Measurements from ENCODE around the gene AUTS2.

Gene AUTS2

DNA sequence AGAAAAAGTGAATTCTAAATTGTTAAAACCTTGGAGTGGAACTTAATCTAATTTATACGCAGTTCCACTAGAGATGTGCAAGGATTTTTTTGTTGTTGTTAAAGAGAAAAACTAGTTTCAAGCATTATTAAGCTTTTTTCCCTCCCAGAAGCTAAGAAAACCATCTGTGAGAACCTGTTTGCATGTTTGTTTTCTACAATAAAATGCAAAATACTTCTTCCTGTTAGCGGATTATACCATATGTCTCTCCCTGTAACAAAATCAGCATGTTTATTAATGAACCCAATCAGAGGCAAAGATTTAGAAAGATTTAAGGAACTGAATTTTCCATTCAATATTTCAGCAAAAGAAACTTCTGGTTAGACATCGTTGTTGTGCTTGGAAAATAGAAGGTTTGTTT, 953.9 kb downstream of the AUTS2 start:
- H3K36me3 ChIP-seq (ENCODE audit: control insufficient read depth in 1 of 2, insufficient read depth in 2 of 2, low read length in 2 of 2) = no peaks in the 10 kb centered on the region
- no peak overlapping the region for H3K9ac ChIP-seq (ENCODE audit: low read depth in 1 of 2, low read length in 2 of 2)
- H3K4me3 ChIP-seq (ENCODE audit: low read depth in 1 of 2, low read length in 2 of 2) = no peak overlapping the region
- no peak overlapping the region for H3K27ac ChIP-seq (ENCODE audit: low read depth, low read length)
- H3K4me1 ChIP-seq (ENCODE audit: control insufficient read depth in 1 of 2, insufficient read depth in 2 of 2, low read length in 2 of 2) = no peaks in the 10 kb centered on the region
- H3K27me3 ChIP-seq (ENCODE audit: control insufficient read depth in 1 of 2, insufficient read depth in 2 of 2, low read length in 2 of 2) = no peaks in the 10 kb centered on the region
- H3K9me3 ChIP-seq (ENCODE audit: control insufficient read depth in 1 of 2, low read length in 2 of 2) = no peaks in the 10 kb centered on the region

GRCh38 chr7:70553364-70553763, 955.1 kb downstream of the AUTS2 start:
- H3K9ac ChIP-seq (ENCODE audit: low read depth in 1 of 2, low read length in 2 of 2) = no peak overlapping the region
- H3K9me3 ChIP-seq (ENCODE audit: control insufficient read depth in 1 of 2, low read length in 2 of 2) = no peaks in the 10 kb centered on the region
- H3K36me3 ChIP-seq (ENCODE audit: control insufficient read depth in 1 of 2, insufficient read depth in 2 of 2, low read length in 2 of 2) = no peaks in the 10 kb centered on the region
- H3K4me3 ChIP-seq (ENCODE audit: low read depth in 1 of 2, low read length in 2 of 2) = no peak overlapping the region
- no peaks in the 10 kb centered on the region for H3K27me3 ChIP-seq (ENCODE audit: control insufficient read depth in 1 of 2, insufficient read depth in 2 of 2, low read length in 2 of 2)
- no peaks in the 10 kb centered on the region for H3K4me1 ChIP-seq (ENCODE audit: control insufficient read depth in 1 of 2, insufficient read depth in 2 of 2, low read length in 2 of 2)
- no peak overlapping the region for H3K27ac ChIP-seq (ENCODE audit: low read depth, low read length)

GRCh38 chr7:70554646-70555045, 956.4 kb downstream of the AUTS2 start:
- Histone ChIP-seq H3K9ac (ENCODE audit: low read depth in 1 of 2, low read length in 2 of 2) (no peak overlapping the region), H3K4me3 (ENCODE audit: low read depth in 1 of 2, low read length in 2 of 2) (no peak overlapping the region)

DNA sequence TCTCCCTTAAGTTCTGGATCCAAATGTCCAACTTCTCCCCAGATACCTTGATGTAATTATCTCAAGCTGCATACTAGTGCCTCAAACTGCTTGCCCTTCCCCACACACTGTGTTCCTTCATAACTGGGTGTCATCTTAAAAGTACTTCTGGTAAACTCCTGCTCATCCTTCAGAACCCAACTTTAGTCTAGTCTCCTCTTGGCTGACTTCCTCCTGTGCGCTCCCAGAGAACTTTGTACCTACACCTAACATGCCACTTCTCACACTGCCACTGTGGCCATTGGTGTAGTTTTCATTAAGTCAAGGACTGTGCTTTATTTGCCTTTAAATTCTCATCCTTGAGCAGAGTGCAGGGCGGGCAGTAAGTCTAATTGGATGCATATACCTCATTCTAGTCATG, 958.5 kb downstream of the AUTS2 start:
- Histone ChIP-seq H3K27me3 (ENCODE audit: control insufficient read depth in 1 of 2, insufficient read depth in 2 of 2, low read length in 2 of 2) (no peaks in the 10 kb centered on the region), H3K4me1 (ENCODE audit: control insufficient read depth in 1 of 2, insufficient read depth in 2 of 2, low read length in 2 of 2) (no peaks in the 10 kb centered on the region), H3K27ac (ENCODE audit: low read depth, low read length) (no peak overlapping the region), H3K4me3 (ENCODE audit: low read depth in 1 of 2, low read length in 2 of 2) (no peak overlapping the region), H3K9ac (ENCODE audit: low read depth in 1 of 2, low read length in 2 of 2) (no peak overlapping the region), H3K9me3 (ENCODE audit: control insufficient read depth in 1 of 2, low read length in 2 of 2) (no peaks in the 10 kb centered on the region), H3K36me3 (ENCODE audit: control insufficient read depth in 1 of 2, insufficient read depth in 2 of 2, low read length in 2 of 2) (no peaks in the 10 kb centered on the region)

More at GRCh38 chr7:70554646-70555045, 956.4 kb downstream of the AUTS2 start:
- H3K36me3 ChIP-seq (ENCODE audit: control insufficient read depth in 1 of 2, insufficient read depth in 2 of 2, low read length in 2 of 2) = no peaks in the 10 kb centered on the region
- no peaks in the 10 kb centered on the region for H3K9me3 ChIP-seq (ENCODE audit: control insufficient read depth in 1 of 2, low read length in 2 of 2)
- no peak overlapping the region for H3K27ac ChIP-seq (ENCODE audit: low read depth, low read length)
- H3K27me3 ChIP-seq (ENCODE audit: control insufficient read depth in 1 of 2, insufficient read depth in 2 of 2, low read length in 2 of 2) = no peaks in the 10 kb centered on the region
- H3K4me1 ChIP-seq (ENCODE audit: control insufficient read depth in 1 of 2, insufficient read depth in 2 of 2, low read length in 2 of 2) = no peaks in the 10 kb centered on the region

- Histone ChIP-seq H3K36me3 (ENCODE audit: control insufficient read depth in 1 of 2, insufficient read depth in 2 of 2, low read length in 2 of 2) (no peaks in the 10 kb centered on the region), H3K4me1 (ENCODE audit: control insufficient read depth in 1 of 2, insufficient read depth in 2 of 2, low read length in 2 of 2) (no peaks in the 10 kb centered on the region), H3K4me3 (ENCODE audit: low read depth in 1 of 2, low read length in 2 of 2) (no peak overlapping the region), H3K9ac (ENCODE audit: low read depth in 1 of 2, low read length in 2 of 2) (no peak overlapping the region), H3K27me3 (ENCODE audit: control insufficient read depth in 1 of 2, insufficient read depth in 2 of 2, low read length in 2 of 2) (no peaks in the 10 kb centered on the region), H3K27ac (ENCODE audit: low read depth, low read length) (no peak overlapping the region), H3K9me3 (ENCODE audit: control insufficient read depth in 1 of 2, low read length in 2 of 2) (no peaks in the 10 kb centered on the region)
Measured at GRCh38 chr7:70557338-70557737, 959.1 kb downstream of the AUTS2 start.

DNA sequence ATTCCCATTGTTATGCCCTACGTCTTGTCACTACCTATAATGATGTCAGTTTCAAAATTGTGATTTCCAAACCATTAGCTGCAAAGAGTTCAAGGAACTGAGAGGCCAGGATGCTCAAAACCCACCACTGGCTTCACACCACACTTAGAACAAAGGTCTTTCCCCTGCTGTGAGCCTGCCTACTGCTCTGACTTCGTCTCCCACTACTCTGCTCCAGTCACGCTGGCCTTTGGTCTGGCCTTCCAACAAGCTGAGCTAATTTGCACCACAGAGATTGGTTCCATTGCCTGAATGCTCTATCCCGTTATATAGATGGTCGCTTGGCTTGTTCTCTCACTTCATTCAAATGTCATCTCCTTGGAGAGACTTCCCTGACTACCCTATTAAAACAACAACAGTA, 961.5 kb downstream of the AUTS2 start:
- Histone ChIP-seq H3K9me3 (ENCODE audit: control insufficient read depth in 1 of 2, low read length in 2 of 2) (no peaks in the 10 kb centered on the region), H3K9ac (ENCODE audit: low read depth in 1 of 2, low read length in 2 of 2) (no peak overlapping the region), H3K4me1 (ENCODE audit: control insufficient read depth in 1 of 2, insufficient read depth in 2 of 2, low read length in 2 of 2) (no peaks in the 10 kb centered on the region), H3K27me3 (ENCODE audit: control insufficient read depth in 1 of 2, insufficient read depth in 2 of 2, low read length in 2 of 2) (no peaks in the 10 kb centered on the region), H3K36me3 (ENCODE audit: control insufficient read depth in 1 of 2, insufficient read depth in 2 of 2, low read length in 2 of 2) (no peaks in the 10 kb centered on the region), H3K27ac (ENCODE audit: low read depth, low read length) (no peak overlapping the region), H3K4me3 (ENCODE audit: low read depth in 1 of 2, low read length in 2 of 2) (no peak overlapping the region)

- no peaks in the 10 kb centered on the region for H3K36me3 ChIP-seq (ENCODE audit: control insufficient read depth in 1 of 2, insufficient read depth in 2 of 2, low read length in 2 of 2)
- H3K4me1 ChIP-seq (ENCODE audit: control insufficient read depth in 1 of 2, insufficient read depth in 2 of 2, low read length in 2 of 2) = peaks cover 3% of the 10 kb centered on the region in 2 donors
- no peaks in the 10 kb centered on the region for H3K9me3 ChIP-seq (ENCODE audit: control insufficient read depth in 1 of 2, low read length in 2 of 2)
- no peak overlapping the region for H3K27ac ChIP-seq (ENCODE audit: low read depth, low read length)
- no peak overlapping the region for H3K9ac ChIP-seq (ENCODE audit: low read depth in 1 of 2, low read length in 2 of 2)
- no peaks in the 10 kb centered on the region for H3K27me3 ChIP-seq (ENCODE audit: control insufficient read depth in 1 of 2, insufficient read depth in 2 of 2, low read length in 2 of 2)
- no peak overlapping the region for H3K4me3 ChIP-seq (ENCODE audit: low read depth in 1 of 2, low read length in 2 of 2)
Measured at GRCh38 chr7:70563960-70564359, 965.7 kb downstream of the AUTS2 start.

GRCh38 chr7:70565721-70566370, 967.6 kb downstream of the AUTS2 start:
- Histone ChIP-seq H3K4me3 (ENCODE audit: low read depth in 1 of 2, low read length in 2 of 2) (no peak overlapping the region), H3K9ac (ENCODE audit: low read depth in 1 of 2, low read length in 2 of 2) (no peak overlapping the region), H3K27me3 (ENCODE audit: control insufficient read depth in 1 of 2, insufficient read depth in 2 of 2, low read length in 2 of 2) (no peaks in the 10 kb centered on the region), H3K36me3 (ENCODE audit: control insufficient read depth in 1 of 2, insufficient read depth in 2 of 2, low read length in 2 of 2) (no peaks in the 10 kb centered on the region), H3K9me3 (ENCODE audit: control insufficient read depth in 1 of 2, low read length in 2 of 2) (no peaks in the 10 kb centered on the region), H3K27ac (ENCODE audit: low read depth, low read length) (no peak overlapping the region), H3K4me1 (ENCODE audit: control insufficient read depth in 1 of 2, insufficient read depth in 2 of 2, low read length in 2 of 2) (peaks cover 8 to 12% of the 10 kb centered on the region in 2 donors)

DNA sequence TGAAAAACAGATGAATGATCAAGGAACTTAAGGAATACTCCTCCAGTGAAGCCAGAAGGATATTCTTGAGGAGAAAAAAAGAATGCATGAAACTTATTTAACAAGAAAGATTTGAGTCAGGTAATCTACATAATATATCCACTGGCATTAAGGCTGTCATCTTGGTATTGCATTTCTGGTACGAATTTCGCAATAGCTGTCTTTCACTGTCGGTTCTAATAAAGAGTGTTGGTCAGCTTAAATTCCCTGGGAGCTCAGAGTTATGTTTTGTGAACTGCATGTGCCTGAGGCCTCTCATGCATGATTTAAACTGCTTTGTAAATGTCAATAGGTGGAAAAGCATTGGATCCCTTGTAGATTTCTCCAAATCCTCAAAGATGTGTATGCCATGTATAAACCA, 968.4 kb downstream of the AUTS2 start:
- Histone ChIP-seq H3K4me3 (ENCODE audit: low read depth in 1 of 2, low read length in 2 of 2) (no peak overlapping the region), H3K36me3 (ENCODE audit: control insufficient read depth in 1 of 2, insufficient read depth in 2 of 2, low read length in 2 of 2) (no peaks in the 10 kb centered on the region), H3K9ac (ENCODE audit: low read depth in 1 of 2, low read length in 2 of 2) (no peak overlapping the region)

GRCh38 chr7:70568674-70569334, 970.5 kb downstream of the AUTS2 start:
- H3K4me3 ChIP-seq (ENCODE audit: low read depth in 1 of 2, low read length in 2 of 2) = no peak overlapping the region
- H3K27ac ChIP-seq (ENCODE audit: low read depth, low read length) = no peak overlapping the region
- peaks cover 20 to 24% of the 10 kb centered on the region in 2 donors for H3K4me1 ChIP-seq (ENCODE audit: control insufficient read depth in 1 of 2, insufficient read depth in 2 of 2, low read length in 2 of 2)
- H3K9me3 ChIP-seq (ENCODE audit: control insufficient read depth in 1 of 2, low read length in 2 of 2) = no peaks in the 10 kb centered on the region
- no peaks in the 10 kb centered on the region for H3K36me3 ChIP-seq (ENCODE audit: control insufficient read depth in 1 of 2, insufficient read depth in 2 of 2, low read length in 2 of 2)
- no peaks in the 10 kb centered on the region for H3K27me3 ChIP-seq (ENCODE audit: control insufficient read depth in 1 of 2, insufficient read depth in 2 of 2, low read length in 2 of 2)
- H3K9ac ChIP-seq (ENCODE audit: low read depth in 1 of 2, low read length in 2 of 2) = no peak overlapping the region

More for the DNA sequence above, 968.4 kb downstream of the AUTS2 start:
- Histone ChIP-seq H3K27me3 (ENCODE audit: control insufficient read depth in 1 of 2, insufficient read depth in 2 of 2, low read length in 2 of 2) (no peaks in the 10 kb centered on the region), H3K27ac (ENCODE audit: low read depth, low read length) (no peak overlapping the region), H3K4me1 (ENCODE audit: control insufficient read depth in 1 of 2, insufficient read depth in 2 of 2, low read length in 2 of 2) (peaks cover 15 to 20% of the 10 kb centered on the region in 2 donors), H3K9me3 (ENCODE audit: control insufficient read depth in 1 of 2, low read length in 2 of 2) (no peaks in the 10 kb centered on the region)
